ENCODE results near the gene COL15A1.

COL15A1 gene

GRCh38 chr9:99118782-99119466 is 175.2 kb downstream of the COL15A1 start:
- TF ChIP-seq CTCF (IDR thresholded peaks at IDR 0.05; ENCODE audit: low read depth, low read length), result no peak
- no peak overlapping the region for H3K4me3 ChIP-seq (ENCODE audit: low read depth, low read length)
- no peak for DNase-seq (ENCODE audit: low read depth, low spot score)
- in situ Hi-C loops (cut with HindIII; ENCODE audit: low sequenced_read_pairs), result no loop called here

- H3K4me3 ChIP-seq (ENCODE audit: low read depth, low read length), result no peak overlapping the region
- no peak for TF ChIP-seq CTCF (IDR thresholded peaks at IDR 0.05; ENCODE audit: low read depth, low read length)
- DNase-seq (ENCODE audit: low read depth, low spot score), result no peak
- in situ Hi-C loops (cut with HindIII; ENCODE audit: low sequenced_read_pairs), result no loop called here
Measured at GRCh38 chr9:99119976-99120655, 176.4 kb downstream of the COL15A1 start.
